Mesothelial cell of epicardium (in vitro differentiated cells): Measurements from ENCODE around the gene SHISA9. TPM values are rescaled to one million over a fixed set of nuclear protein-coding genes. Genes with fewer than 3 reads are reported as not detected.

Experiments
- DNase-seq, 2 experiments: peaks; one replicate each; pipeline ENCODE4 v3.0.0; 2021; ENCODE audit warnings: low spot score in 2 of 2; ENCODE audit not compliant: unreplicated experiment in 2 of 2
- H3K27ac Mint-ChIP-seq: 2 replicates; pipeline ENCODE4 v1.8.0; 2021; ENCODE audit warnings: mixed read lengths
- H3K27me3 Mint-ChIP-seq: 2 replicates; pipeline ENCODE4 v1.8.0; 2021; ENCODE audit warnings: low read depth, mixed read lengths
- H3K36me3 Mint-ChIP-seq: 2 replicates; pipeline ENCODE4 v1.8.0; 2021; ENCODE audit warnings: mixed read lengths
- H3K4me1 Mint-ChIP-seq: 2 replicates; pipeline ENCODE4 v1.8.0; 2021; ENCODE audit warnings: mixed read lengths
- H3K4me3 Mint-ChIP-seq: 2 replicates; pipeline ENCODE4 v1.8.0; 2021; ENCODE audit warnings: mild to moderate bottlenecking, moderate library complexity, mixed read lengths
- H3K9me3 Mint-ChIP-seq: 2 replicates; pipeline ENCODE4 v1.8.0; 2021; ENCODE audit warnings: mixed read lengths
- total RNA-seq: library from RNA; stranded (reverse); gene quantifications from 3 replicates; pipeline ENCODE4 v1.2.1, GENCODE V29; 2021
- TF ChIP-seq, protein P1 (sequence below): fragments of 200-600 bp; sonication (generic); IDR thresholded peaks from one replicate; pipeline ENCODE4 v1.5.0; 2021; ENCODE audit warnings: antibody characterized with exemption; ENCODE audit not compliant: unreplicated experiment

The SHISA9 gene
- total RNA-seq, 1 donor from 2014 or later: 0.04 TPM

DNA sequence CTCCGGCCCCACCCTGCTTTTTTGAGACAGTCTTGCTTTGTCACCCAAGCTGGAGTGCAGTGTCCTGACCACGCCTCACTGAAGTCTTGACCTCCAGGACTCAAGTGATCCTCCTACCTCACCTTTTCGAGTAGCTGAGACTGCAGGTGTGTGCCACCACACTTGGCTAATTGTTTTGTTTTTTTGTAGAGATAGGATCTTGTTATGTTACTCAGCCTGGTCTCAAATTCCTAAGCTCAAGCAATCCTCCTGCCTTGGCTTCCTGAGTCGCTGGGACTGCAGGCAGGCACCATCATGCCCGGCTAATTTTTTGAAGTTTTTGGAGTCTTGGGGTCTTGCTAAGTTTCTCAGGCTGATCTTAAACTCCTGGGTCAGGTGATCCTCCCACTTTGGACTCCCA is 206.7 kb downstream of the SHISA9 start:
- Mint-ChIP-seq H3K4me3 (no peak overlapping the region), H3K4me1 (peaks cover 8% of the 10 kb centered on the region), H3K27ac (no peak overlapping the region), H3K36me3 (no peaks in the 10 kb centered on the region), H3K27me3 (no peaks in the 10 kb centered on the region), H3K9me3 (peaks cover 15% of the 10 kb centered on the region)
- no peak for DNase-seq
- TF ChIP-seq, protein P1, sequence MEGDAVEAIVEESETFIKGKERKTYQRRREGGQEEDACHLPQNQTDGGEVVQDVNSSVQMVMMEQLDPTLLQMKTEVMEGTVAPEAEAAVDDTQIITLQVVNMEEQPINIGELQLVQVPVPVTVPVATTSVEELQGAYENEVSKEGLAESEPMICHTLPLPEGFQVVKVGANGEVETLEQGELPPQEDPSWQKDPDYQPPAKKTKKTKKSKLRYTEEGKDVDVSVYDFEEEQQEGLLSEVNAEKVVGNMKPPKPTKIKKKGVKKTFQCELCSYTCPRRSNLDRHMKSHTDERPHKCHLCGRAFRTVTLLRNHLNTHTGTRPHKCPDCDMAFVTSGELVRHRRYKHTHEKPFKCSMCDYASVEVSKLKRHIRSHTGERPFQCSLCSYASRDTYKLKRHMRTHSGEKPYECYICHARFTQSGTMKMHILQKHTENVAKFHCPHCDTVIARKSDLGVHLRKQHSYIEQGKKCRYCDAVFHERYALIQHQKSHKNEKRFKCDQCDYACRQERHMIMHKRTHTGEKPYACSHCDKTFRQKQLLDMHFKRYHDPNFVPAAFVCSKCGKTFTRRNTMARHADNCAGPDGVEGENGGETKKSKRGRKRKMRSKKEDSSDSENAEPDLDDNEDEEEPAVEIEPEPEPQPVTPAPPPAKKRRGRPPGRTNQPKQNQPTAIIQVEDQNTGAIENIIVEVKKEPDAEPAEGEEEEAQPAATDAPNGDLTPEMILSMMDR: no peak

DNA sequence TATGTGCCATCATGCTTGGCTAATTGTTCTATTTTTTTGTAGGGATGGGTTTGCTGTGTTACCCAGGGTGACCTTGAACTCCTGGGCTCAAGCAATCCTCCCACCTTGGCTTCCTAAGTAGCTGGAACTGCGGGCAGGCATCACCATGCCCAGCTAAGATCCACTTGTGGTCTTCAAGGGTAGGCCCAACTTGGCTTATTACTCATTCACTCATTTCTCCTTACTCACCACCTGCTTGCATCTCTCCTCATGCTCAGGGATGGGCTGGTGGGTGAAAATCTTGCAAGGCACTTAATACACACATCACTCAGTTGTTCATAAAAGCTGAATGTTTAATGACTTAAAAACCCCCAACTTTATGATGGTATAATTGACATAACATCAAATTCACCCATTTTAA is 207.8 kb downstream of the SHISA9 start:
- H3K9me3 Mint-ChIP-seq: peaks cover 9% of the 10 kb centered on the region
- H3K27ac Mint-ChIP-seq: no peak overlapping the region
- H3K27me3 Mint-ChIP-seq: no peaks in the 10 kb centered on the region
- TF ChIP-seq, protein P1: no peak
- no peaks in the 10 kb centered on the region for H3K36me3 Mint-ChIP-seq
- no peak overlapping the region for H3K4me3 Mint-ChIP-seq
- peaks cover 8% of the 10 kb centered on the region for H3K4me1 Mint-ChIP-seq
- DNase-seq: no peak

DNA sequence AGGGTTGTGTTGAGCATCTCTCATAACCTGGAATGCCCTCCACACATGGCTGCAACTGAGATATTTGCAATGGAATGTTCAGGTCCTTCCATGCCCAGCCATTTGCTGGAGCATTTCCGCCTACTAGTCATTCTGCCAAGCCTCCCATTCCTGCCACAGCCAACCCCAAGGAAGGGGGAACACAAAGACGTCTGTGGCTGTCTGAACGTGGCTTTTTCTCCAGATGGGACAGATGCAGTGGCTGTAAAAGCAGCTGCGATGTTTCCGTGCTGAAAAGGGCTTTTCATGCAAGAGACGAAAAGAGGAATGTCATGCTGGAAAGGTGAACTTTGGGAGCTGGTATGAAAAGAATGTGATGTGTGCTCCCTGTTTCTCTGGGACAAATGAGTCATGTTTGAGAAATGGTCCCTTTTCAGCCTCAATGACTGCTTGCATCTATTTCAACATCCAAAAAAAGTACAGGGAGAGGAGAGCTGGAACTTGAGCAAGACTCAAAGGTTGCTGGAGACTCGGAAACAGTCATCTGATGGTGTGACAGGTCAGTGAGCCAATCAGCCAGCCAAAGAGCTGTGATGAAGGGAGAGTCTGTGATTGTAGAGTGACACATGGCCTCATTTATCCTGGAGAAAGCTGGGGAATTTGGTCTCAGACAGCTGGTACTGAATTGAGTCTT is 208.9 kb downstream of the SHISA9 start:
- Mint-ChIP-seq H3K9me3 (peaks cover 8% of the 10 kb centered on the region), H3K4me1 (peaks cover 8% of the 10 kb centered on the region), H3K27me3 (no peaks in the 10 kb centered on the region), H3K4me3 (no peak overlapping the region), H3K36me3 (no peaks in the 10 kb centered on the region), H3K27ac (no peak overlapping the region)
- TF ChIP-seq, protein P1: no peak
- no peak for DNase-seq

DNA sequence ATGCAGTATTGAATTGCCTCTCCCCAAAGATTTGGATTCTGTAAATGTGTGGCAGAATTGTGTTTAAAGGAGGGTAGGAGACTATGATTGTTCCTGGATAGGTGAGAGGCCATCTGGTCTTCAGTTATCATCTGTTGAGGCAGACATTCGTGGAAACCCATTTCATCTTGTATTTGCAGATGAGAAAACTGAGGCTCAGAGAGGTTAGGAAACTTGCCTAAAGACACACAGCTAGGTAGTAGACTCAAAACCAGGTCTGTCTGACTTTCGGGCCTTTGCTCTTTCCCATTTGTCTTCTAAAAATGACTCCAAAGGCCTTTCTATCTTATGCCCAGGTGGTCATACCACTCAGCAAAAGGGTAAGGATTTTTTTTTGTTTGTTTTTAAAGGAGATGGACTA is 210.3 kb downstream of the SHISA9 start:
- H3K36me3 Mint-ChIP-seq: no peaks in the 10 kb centered on the region
- TF ChIP-seq, protein P1: no peak
- peaks cover 6% of the 10 kb centered on the region for H3K9me3 Mint-ChIP-seq
- H3K4me1 Mint-ChIP-seq: peaks cover 8% of the 10 kb centered on the region
- DNase-seq: no peak
- H3K4me3 Mint-ChIP-seq: no peak overlapping the region
- H3K27me3 Mint-ChIP-seq: no peaks in the 10 kb centered on the region
- H3K27ac Mint-ChIP-seq: no peak overlapping the region

DNA sequence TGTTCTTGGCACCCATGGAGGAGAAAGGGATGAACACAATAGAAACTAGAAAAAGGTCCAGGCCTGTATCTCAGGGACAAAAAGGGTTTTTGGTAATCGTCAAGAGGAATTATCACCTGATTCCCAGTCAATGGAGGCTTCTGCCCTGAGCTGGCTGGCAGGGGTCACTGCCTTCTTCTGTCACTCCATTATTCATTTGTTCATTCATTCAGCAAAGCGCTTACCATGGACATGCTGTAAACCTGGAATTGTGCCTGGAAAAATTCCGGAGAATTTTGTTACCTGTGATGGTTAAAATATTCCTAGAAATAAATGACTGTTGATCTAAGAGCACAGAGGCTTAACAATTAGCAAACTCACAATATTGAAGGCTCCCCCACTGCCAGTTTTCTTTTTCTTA is 212.3 kb downstream of the SHISA9 start:
- H3K27ac Mint-ChIP-seq: no peak overlapping the region
- TF ChIP-seq, protein P1: no peak
- H3K9me3 Mint-ChIP-seq: peaks cover 4% of the 10 kb centered on the region
- H3K36me3 Mint-ChIP-seq: no peaks in the 10 kb centered on the region
- DNase-seq: no peak
- H3K4me1 Mint-ChIP-seq: peaks cover 8% of the 10 kb centered on the region
- no peak overlapping the region for H3K4me3 Mint-ChIP-seq
- H3K27me3 Mint-ChIP-seq: no peaks in the 10 kb centered on the region
